GM18870 (cell line): ENCODE results near the gene TMPRSS7.
A peak's percentile ranks its signal among the peaks of the same experiment; 100 is the strongest.

ENCODE experiments used
- ATAC-seq: cut with Tn5 transposase; IDR thresholded peaks from one replicate; pipeline ENCODE4 v1.9.1; 2021; ENCODE audit warnings: moderate library complexity; ENCODE audit not compliant: unreplicated experiment

TMPRSS7 gene

GRCh38 chr3:112095731-112096130 lies 61.2 kb downstream of the TMPRSS7 start:
- ATAC-seq: no peak

- no peak for ATAC-seq
These were observed 61.6 kb downstream of the TMPRSS7 start for GRCh38 chr3:112096176-112096575.

GRCh38 chr3:112097378-112097777 lies 62.8 kb downstream of the TMPRSS7 start:
- ATAC-seq: no peak

GRCh38 chr3:112101916-112102315 lies 67.4 kb downstream of the TMPRSS7 start:
- ATAC-seq: no peak

- ATAC-seq: no peak
These were observed 70.2 kb downstream of the TMPRSS7 start for GRCh38 chr3:112104774-112105173.

GRCh38 chr3:112109322-112109721 lies 74.8 kb downstream of the TMPRSS7 start:
- no peak for ATAC-seq

- peak; percentile 40 for ATAC-seq
These were observed 77.4 kb downstream of the TMPRSS7 start for GRCh38 chr3:112111785-112112402.

- ATAC-seq: no peak
These were observed 80.1 kb downstream of the TMPRSS7 start for GRCh38 chr3:112114576-112115160.

- ATAC-seq: peak; percentile 41
These were observed 80.7 kb downstream of the TMPRSS7 start for GRCh38 chr3:112115161-112115739.

GRCh38 chr3:112115806-112116383 lies 81.4 kb downstream of the TMPRSS7 start:
- no peak for ATAC-seq

- ATAC-seq: no peak
These were observed 82.2 kb downstream of the TMPRSS7 start for GRCh38 chr3:112116748-112117186.

- no peak for ATAC-seq
These were observed 82.9 kb downstream of the TMPRSS7 start for GRCh38 chr3:112117415-112117814.

GRCh38 chr3:112117841-112118571 lies 83.5 kb downstream of the TMPRSS7 start:
- ATAC-seq: no peak

- no peak for ATAC-seq
These were observed 85.7 kb downstream of the TMPRSS7 start for GRCh38 chr3:112119962-112120836.

GRCh38 chr3:112121577-112122547 lies 87.3 kb downstream of the TMPRSS7 start:
- no peak for ATAC-seq

- ATAC-seq: no peak
These were observed 88.3 kb downstream of the TMPRSS7 start for GRCh38 chr3:112122870-112123269.

GRCh38 chr3:112123548-112123947 lies 89.0 kb downstream of the TMPRSS7 start:
- ATAC-seq: no peak

- ATAC-seq: no peak
These were observed 90.5 kb downstream of the TMPRSS7 start for GRCh38 chr3:112124907-112125607.

- ATAC-seq: no peak
These were observed 92.0 kb downstream of the TMPRSS7 start for GRCh38 chr3:112126511-112126911.
